ENCODE data around the gene RNF144A. TPM values are rescaled to one million over a fixed set of nuclear protein-coding genes. Genes with fewer than 3 reads are reported as not detected.

The RNF144A gene
- total RNA-seq (2021) (13.6 and 19.6 TPM in 2 replicates), Bru-seq, nascent RNA (percentile 68 among the genes with signal in this experiment), BruChase-seq, experiment 1, labeled RNA remaining after a 2-hour chase (percentile 68 among the genes with signal in this experiment), BruChase-seq, experiment 2, labeled RNA remaining after a 6-hour chase (percentile 64 among the genes with signal in this experiment)
- long read RNA-seq, full-length matches to known transcripts, result 8 of 29 reads
- long read RNA-seq, partial matches to known transcripts, result 8 of 29 reads
- long read RNA-seq, other reads (novel, unspliced or antisense), result 13 of 29 reads

- DNase-seq (ENCODE audit: low spot score), result peak; percentile 81
- Histone ChIP-seq H3K9me3 (ENCODE audit: low read depth, low read length, poor library complexity, severe bottlenecking) (no peaks in the 10 kb centered on the region), H3K36me3 (ENCODE audit: insufficient read depth, low read length, poor library complexity, severe bottlenecking) (no peaks in the 10 kb centered on the region), H3K4me3 (ENCODE audit: low read depth, low read length, poor library complexity, severe bottlenecking) (peak within 1 kb of the TSS; percentile 71), H3K4me1 (ENCODE audit: insufficient read depth, low read length, poor library complexity, severe bottlenecking) (peaks cover 4% of the 10 kb centered on the region), H3K27me3 (replicated peaks; ENCODE audit: insufficient read depth, low read depth, low read length, poor library complexity) (no peaks in the 10 kb centered on the region), H3K27ac (ENCODE audit: low read depth, low read length, poor library complexity, severe bottlenecking) (peak within 1 kb of the TSS; percentile 57)
- intact Hi-C loops (cut with micrococcal nuclease; ENCODE audit: unreplicated experiment), result loop anchor here (5.0 kb wide), 1 partner anchor 110 kb away; no protein-coding TSS in a partner anchor
- BruUV-seq (replicated peaks), result no TSS peak
- TF ChIP-seq CTCF (conservative IDR thresholded peaks at IDR 0.05; ENCODE audit: low read depth, low read length), result peak; percentile 45
- TF ChIP-seq EZH2 (IDR thresholded peaks at IDR 0.05; ENCODE audit: borderline replicate concordance, low read depth, low read length, poor library complexity, severe bottlenecking), result no peak
- ChIA-PET POLR2A (ENCODE audit: low non-redundant PET) (no interaction called here), CTCF (interaction anchor here (0.7 to 0.9 kb wide), 2 partner anchors 13 to 21 kb away, joined by 4 to 7 read pairs; no protein-coding TSS in a partner anchor)
These were observed at the start of gene RNF144A for GRCh38 chr2:6917071-6917760. TSS of gene RNF144A (plus strand) at chr2:6917412. CDS start at chr2:6996927, 79,515 bp downstream.

- no peak overlapping the region for H3K27ac ChIP-seq (ENCODE audit: low read depth, low read length, poor library complexity, severe bottlenecking)
- H3K4me1 ChIP-seq (ENCODE audit: insufficient read depth, low read length, poor library complexity, severe bottlenecking), result no peaks in the 10 kb centered on the region
- no peak overlapping the region for H3K4me3 ChIP-seq (ENCODE audit: low read depth, low read length, poor library complexity, severe bottlenecking)
- H3K36me3 ChIP-seq (ENCODE audit: insufficient read depth, low read length, poor library complexity, severe bottlenecking), result no peaks in the 10 kb centered on the region
- H3K9me3 ChIP-seq (ENCODE audit: low read depth, low read length, poor library complexity, severe bottlenecking), result peaks cover 5% of the 10 kb centered on the region
- POLR2A ChIA-PET (ENCODE audit: low non-redundant PET), result no interaction called here
- no peak for DNase-seq (ENCODE audit: low spot score)
- CTCF ChIA-PET, result no interaction called here
- no peak for TF ChIP-seq EZH2 (IDR thresholded peaks at IDR 0.05; ENCODE audit: borderline replicate concordance, low read depth, low read length, poor library complexity, severe bottlenecking)
- TF ChIP-seq CTCF (conservative IDR thresholded peaks at IDR 0.05; ENCODE audit: low read depth, low read length), result no peak
- BruUV-seq (replicated peaks), result no TSS peak
- no peaks in the 10 kb centered on the region for H3K27me3 ChIP-seq (replicated peaks; ENCODE audit: insufficient read depth, low read depth, low read length, poor library complexity)
- intact Hi-C loops (cut with micrococcal nuclease; ENCODE audit: unreplicated experiment), result no loop called here
These were observed 44.8 kb upstream of the RNF144A start for GRCh38 chr2:6872394-6872793.

GRCh38 chr2:6874032-6874431 is 43.2 kb upstream of the RNF144A start:
- intact Hi-C loops (cut with micrococcal nuclease; ENCODE audit: unreplicated experiment), result no loop called here
- no peaks in the 10 kb centered on the region for H3K27me3 ChIP-seq (replicated peaks; ENCODE audit: insufficient read depth, low read depth, low read length, poor library complexity)
- ChIA-PET CTCF (no interaction called here), POLR2A (ENCODE audit: low non-redundant PET) (no interaction called here)
- TF ChIP-seq CTCF (conservative IDR thresholded peaks at IDR 0.05; ENCODE audit: low read depth, low read length) (no peak), EZH2 (IDR thresholded peaks at IDR 0.05; ENCODE audit: borderline replicate concordance, low read depth, low read length, poor library complexity, severe bottlenecking) (no peak)
- no peaks in the 10 kb centered on the region for H3K36me3 ChIP-seq (ENCODE audit: insufficient read depth, low read length, poor library complexity, severe bottlenecking)
- peaks cover 5% of the 10 kb centered on the region for H3K9me3 ChIP-seq (ENCODE audit: low read depth, low read length, poor library complexity, severe bottlenecking)
- no peak overlapping the region for H3K27ac ChIP-seq (ENCODE audit: low read depth, low read length, poor library complexity, severe bottlenecking)
- BruUV-seq (replicated peaks), result no TSS peak
- H3K4me1 ChIP-seq (ENCODE audit: insufficient read depth, low read length, poor library complexity, severe bottlenecking), result no peaks in the 10 kb centered on the region
- no peak for DNase-seq (ENCODE audit: low spot score)
- H3K4me3 ChIP-seq (ENCODE audit: low read depth, low read length, poor library complexity, severe bottlenecking), result no peak overlapping the region

Data from A673 (cell line).